Naive thymus-derived CD8-positive, alpha-beta T cell (primary cell): Measurements from ENCODE around the gene CYSLTR2. TPM values are rescaled to one million over a fixed set of nuclear protein-coding genes. Genes with fewer than 3 reads are reported as not detected.

ENCODE experiments used
- ATAC-seq, 2 donors: fragments of 150-1000 bp; cut with Tn5 transposase in 1 of 2; sonication (Bioruptor Pico), chemical (Tn5 transposase) in 1 of 2; 1 replicate in 1 of 2; 2 replicates in 1 of 2; pipeline ENCODE4 v1.10.0; 2021; ENCODE audit warnings: mild to moderate bottlenecking in 2 of 2, moderate library complexity in 2 of 2
- POLR2A ChIA-PET: fragments of 350-600 bp; sonication (Branson Sonifier 250); formaldehyde crosslinking; loops from one replicate; lab custom pipeline; 2021; ENCODE audit warnings: antibody characterized with exemption; lab: Charles Lee
- DNase-seq, 10 donors: peaks; one replicate each; pipeline versions ENCODE4 v3.0.0 to v3.0.0-alpha.2; 2020 to 2022
- H3K27ac Mint-ChIP-seq, 10 donors: one replicate each; pipeline ENCODE4 v1.8.0; 2020 to 2022; ENCODE audit warnings: mild to moderate bottlenecking in 10 of 10, mixed read lengths in 10 of 10, moderate library complexity in 4 of 10, inconsistent platforms in 1 of 10
- H3K27me3 Mint-ChIP-seq, 5 donors: one replicate each; pipeline ENCODE4 v1.8.0; 2021 to 2022; ENCODE audit warnings: mixed read lengths in 5 of 5
- H3K36me3 Mint-ChIP-seq, 3 donors: one replicate each; pipeline ENCODE4 v1.8.0; 2020 to 2022; ENCODE audit warnings: mixed read lengths in 3 of 3, mild to moderate bottlenecking in 2 of 3, inconsistent platforms in 1 of 3
- H3K4me1 Mint-ChIP-seq, 4 donors: one replicate each; pipeline ENCODE4 v1.8.0; 2021 to 2022; ENCODE audit warnings: mixed read lengths in 4 of 4
- H3K4me3 Mint-ChIP-seq, 10 donors: one replicate each; pipeline ENCODE4 v1.8.0; 2020 to 2022; ENCODE audit warnings: mild to moderate bottlenecking in 10 of 10, mixed read lengths in 10 of 10, moderate library complexity in 6 of 10, inconsistent platforms in 1 of 10
- H3K9me3 Mint-ChIP-seq, 9 donors: one replicate each; pipeline ENCODE4 v1.8.0; 2020 to 2022; ENCODE audit warnings: mixed read lengths in 9 of 9, mild to moderate bottlenecking in 3 of 9, inconsistent platforms in 1 of 9, moderate library complexity in 1 of 9
- polyA plus RNA-seq, 3 donors: library from polyadenylated mRNA; unstranded; fragments of 300-500 nt; fragmentation: Illumina TruSeq; gene quantifications; one replicate each; pipeline ENCODE4 v1.2.3, GENCODE V29; 2021
- total RNA-seq, 8 experiments: library from RNA in 2 of 8; stranded (reverse) in 2 of 8; gene quantifications; one replicate each; pipeline ENCODE4 v1.2.3 and lab custom pipeline; 2021 to 2026

The CYSLTR2 gene
- total and polyA plus RNA-seq, 5 experiments from 2014 or later, result 0.37 to 2.1 (median 0.81) TPM

GRCh38 chr13:48631441-48631840 lies 22.3 kb upstream of the CYSLTR2 start:
- peaks cover 3 to 24% (median 21%) of the 10 kb centered on the region in 3 donors for H3K36me3 Mint-ChIP-seq
- peaks cover 0 to 28% (median 16%) of the 10 kb centered on the region in 9 donors for H3K9me3 Mint-ChIP-seq
- H3K27me3 Mint-ChIP-seq, result peaks cover 0 to 1% (median 0%) of the 10 kb centered on the region in 5 donors
- ATAC-seq (no peak), DNase-seq (no peak)
- POLR2A ChIA-PET, result no interaction called here
- H3K27ac Mint-ChIP-seq, result no peak overlapping the region
- H3K4me1 Mint-ChIP-seq, result peaks cover 0 to 2% (median under 1%) of the 10 kb centered on the region in 4 donors
- no peak overlapping the region for H3K4me3 Mint-ChIP-seq

DNA sequence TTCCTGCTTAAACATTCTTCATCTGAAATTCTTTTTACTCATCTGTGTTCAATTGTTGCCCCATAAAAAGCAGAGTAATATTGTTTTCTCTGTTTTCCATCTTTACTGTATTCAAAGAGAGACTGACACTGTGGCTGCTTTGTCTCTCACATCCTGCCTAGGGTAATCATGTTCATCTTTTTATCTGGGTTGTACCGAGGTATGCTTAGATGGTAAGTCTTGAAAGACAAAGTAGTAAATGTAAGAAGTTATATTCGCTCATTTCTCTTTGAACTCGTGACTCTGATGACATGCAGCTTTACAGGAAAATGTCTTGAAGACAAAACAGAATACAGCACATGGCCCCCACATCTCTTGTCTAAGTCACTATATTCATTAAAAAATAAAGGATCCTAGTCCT lies 20.0 kb upstream of the CYSLTR2 start:
- H3K4me3 Mint-ChIP-seq, result no peak overlapping the region
- peak overlapping the region in 1 of 10 donors; percentile 43 for H3K27ac Mint-ChIP-seq
- DNase-seq (peak in 1 of 10 donors; percentile 28), ATAC-seq (peak; percentile 35 to 44)
- H3K9me3 Mint-ChIP-seq, result peaks cover 0 to 44% (median 22%) of the 10 kb centered on the region in 9 donors
- POLR2A ChIA-PET, result no interaction called here
- peaks cover 0 to 4% (median 1%) of the 10 kb centered on the region in 5 donors for H3K27me3 Mint-ChIP-seq
- peaks cover 0 to 2% (median under 1%) of the 10 kb centered on the region in 4 donors for H3K4me1 Mint-ChIP-seq
- peaks cover 5 to 32% (median 32%) of the 10 kb centered on the region in 3 donors for H3K36me3 Mint-ChIP-seq

GRCh38 chr13:48634636-48635035 lies 19.1 kb upstream of the CYSLTR2 start:
- Mint-ChIP-seq H3K36me3 (peaks cover 5 to 37% (median 37%) of the 10 kb centered on the region in 3 donors), H3K9me3 (peaks cover 0 to 44% (median 27%) of the 10 kb centered on the region in 9 donors), H3K4me1 (peaks cover 0 to 2% (median under 1%) of the 10 kb centered on the region in 4 donors), H3K27me3 (peaks cover 0 to 9% (median 1%) of the 10 kb centered on the region in 5 donors), H3K27ac (no peak overlapping the region), H3K4me3 (no peak overlapping the region)
- DNase-seq, result no peak
- POLR2A ChIA-PET, result no interaction called here
- no peak for ATAC-seq

DNA sequence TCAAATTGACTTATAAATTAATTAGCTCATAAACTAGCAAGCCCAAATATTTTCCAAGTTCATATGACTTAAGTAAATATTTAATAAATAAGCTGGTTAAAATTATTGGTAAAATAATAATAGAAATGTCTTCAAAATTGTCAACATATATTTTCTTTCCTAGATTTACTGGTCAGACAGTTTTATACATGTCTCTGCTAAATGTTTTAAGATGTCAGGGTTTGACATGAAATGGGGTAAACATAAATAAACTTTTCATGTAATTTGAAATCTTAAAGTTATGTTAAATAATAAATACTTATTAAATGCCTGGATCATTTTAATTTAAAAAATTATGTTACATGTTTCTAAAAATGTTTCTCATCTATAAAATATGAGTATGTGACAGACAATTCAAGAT lies 18.3 kb upstream of the CYSLTR2 start:
- Mint-ChIP-seq H3K9me3 (peaks cover 0 to 44% (median 27%) of the 10 kb centered on the region in 9 donors), H3K4me3 (no peak overlapping the region), H3K27ac (no peak overlapping the region), H3K4me1 (peaks cover 0 to 2% (median under 1%) of the 10 kb centered on the region in 4 donors), H3K36me3 (peaks cover 5 to 37% (median 37%) of the 10 kb centered on the region in 3 donors), H3K27me3 (peaks cover 0 to 9% (median 1%) of the 10 kb centered on the region in 5 donors)
- DNase-seq (no peak), ATAC-seq (no peak)
- POLR2A ChIA-PET, result no interaction called here

- H3K27ac Mint-ChIP-seq, result no peak overlapping the region
- DNase-seq (no peak), ATAC-seq (no peak)
- H3K4me1 Mint-ChIP-seq, result peaks cover 0 to 2% (median 0%) of the 10 kb centered on the region in 4 donors
- POLR2A ChIA-PET, result no interaction called here
- H3K9me3 Mint-ChIP-seq, result peaks cover 0 to 44% (median 27%) of the 10 kb centered on the region in 9 donors
- peaks cover 5 to 37% (median 37%) of the 10 kb centered on the region in 3 donors for H3K36me3 Mint-ChIP-seq
- no peak overlapping the region for H3K4me3 Mint-ChIP-seq
- H3K27me3 Mint-ChIP-seq, result peaks cover 0 to 9% (median 1%) of the 10 kb centered on the region in 5 donors
Observed at GRCh38 chr13:48636550-48636949, 17.2 kb upstream of the CYSLTR2 start.

DNA sequence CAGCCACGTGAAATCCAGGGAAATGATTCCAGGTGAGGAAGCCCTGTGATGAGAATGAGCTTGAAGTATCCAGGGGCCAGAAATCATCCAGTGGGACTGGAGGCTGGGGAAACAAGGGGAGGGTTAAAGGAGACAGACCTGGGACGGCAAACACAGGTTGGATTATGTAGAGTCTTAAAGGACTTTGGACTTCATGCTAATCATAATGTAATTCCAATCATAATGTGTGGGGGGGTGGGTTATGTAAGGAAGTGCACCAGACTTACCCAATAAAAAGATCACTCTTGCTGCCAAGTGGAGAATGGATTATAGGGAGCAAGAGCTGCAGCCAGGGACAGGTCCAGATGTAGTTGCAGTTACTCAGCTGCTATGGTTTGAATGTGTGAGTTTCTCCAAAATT lies 16.1 kb upstream of the CYSLTR2 start:
- H3K4me1 Mint-ChIP-seq, result peaks cover 0 to 2% (median 0%) of the 10 kb centered on the region in 4 donors
- no peak for ATAC-seq
- H3K4me3 Mint-ChIP-seq, result no peak overlapping the region
- peaks cover 5 to 36% (median 35%) of the 10 kb centered on the region in 3 donors for H3K36me3 Mint-ChIP-seq
- H3K9me3 Mint-ChIP-seq, result peaks cover 0 to 43% (median 23%) of the 10 kb centered on the region in 9 donors
- POLR2A ChIA-PET, result no interaction called here
- H3K27ac Mint-ChIP-seq, result no peak overlapping the region
- DNase-seq, result no peak
- peaks cover 0 to 9% (median 1%) of the 10 kb centered on the region in 5 donors for H3K27me3 Mint-ChIP-seq

DNA sequence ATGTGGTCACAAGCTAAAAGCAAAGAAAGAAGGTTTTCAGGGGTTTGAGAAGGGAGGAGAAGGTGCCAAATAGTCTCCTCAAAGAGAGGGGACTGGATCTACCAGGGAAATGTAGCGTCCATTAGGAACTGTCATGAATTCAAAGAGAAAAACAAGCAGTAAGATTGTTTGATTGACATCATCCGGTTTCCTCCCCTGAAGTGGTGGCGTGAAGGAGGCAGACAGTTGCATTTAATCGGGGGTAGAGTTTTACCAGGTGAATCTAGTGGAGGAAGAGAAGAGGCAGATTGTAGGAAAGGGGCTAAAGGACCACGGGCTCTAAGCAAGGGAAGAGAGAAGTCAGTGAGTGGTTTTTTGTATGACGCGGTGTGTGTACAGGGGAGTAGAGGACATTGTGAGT lies 13.0 kb upstream of the CYSLTR2 start:
- H3K27me3 Mint-ChIP-seq, result peaks cover 0 to 9% (median 1%) of the 10 kb centered on the region in 5 donors
- POLR2A ChIA-PET, result interaction anchor here (0.7 kb wide), 1 partner anchor 32 kb away, joined by 3 read pairs; no protein-coding TSS in a partner anchor

GRCh38 chr13:48641404-48641803 lies 12.3 kb upstream of the CYSLTR2 start:
- Mint-ChIP-seq H3K36me3 (peaks cover 2 to 16% (median 14%) of the 10 kb centered on the region in 3 donors), H3K27ac (peak overlapping the region in 1 of 10 donors; percentile 1), H3K4me1 (no peaks in the 10 kb centered on the region), H3K4me3 (no peak overlapping the region), H3K9me3 (peaks cover 0 to 17% (median 13%) of the 10 kb centered on the region in 9 donors), H3K27me3 (peaks cover 0 to 9% (median 1%) of the 10 kb centered on the region in 5 donors)
- ATAC-seq (no peak), DNase-seq (no peak)
- POLR2A ChIA-PET, result interaction anchor here (0.7 kb wide), 1 partner anchor 32 kb away, joined by 3 read pairs; no protein-coding TSS in a partner anchor

More for the DNA sequence above, 13.0 kb upstream of the CYSLTR2 start:
- Mint-ChIP-seq H3K27ac (peak overlapping the region in 1 of 10 donors; percentile 1), H3K9me3 (peaks cover 0 to 23% (median 18%) of the 10 kb centered on the region in 9 donors), H3K4me1 (no peaks in the 10 kb centered on the region), H3K4me3 (no peak overlapping the region), H3K36me3 (peaks cover 5 to 20% (median 19%) of the 10 kb centered on the region in 3 donors)
- no peak for ATAC-seq
- no peak for DNase-seq

DNA sequence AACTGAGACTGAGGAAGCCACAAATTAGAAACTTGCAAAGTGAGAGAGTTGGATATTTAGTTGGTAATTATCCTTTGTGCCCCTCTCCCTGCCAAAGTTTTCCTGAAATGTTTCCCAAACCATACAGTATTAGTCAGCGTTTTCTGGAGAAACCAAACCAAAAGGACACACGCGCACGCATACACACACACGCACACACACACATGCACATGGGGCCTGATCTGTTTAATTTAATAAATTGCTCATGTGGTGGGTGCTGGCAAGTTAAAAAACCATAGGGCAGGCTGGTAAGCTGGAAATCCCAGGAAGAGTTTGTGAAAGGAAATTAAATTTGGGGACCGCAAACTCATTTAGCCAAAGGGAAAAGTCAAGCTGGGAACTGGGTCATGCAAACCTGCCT lies 11.7 kb upstream of the CYSLTR2 start:
- peaks cover 0 to 11% (median 11%) of the 10 kb centered on the region in 3 donors for H3K36me3 Mint-ChIP-seq
- ATAC-seq (no peak), DNase-seq (no peak)
- H3K4me1 Mint-ChIP-seq, result no peaks in the 10 kb centered on the region
- peaks cover 0 to 11% (median 9%) of the 10 kb centered on the region in 9 donors for H3K9me3 Mint-ChIP-seq
- POLR2A ChIA-PET, result no interaction called here
- H3K27ac Mint-ChIP-seq, result no peak overlapping the region
- peaks cover 0 to 9% (median 3%) of the 10 kb centered on the region in 5 donors for H3K27me3 Mint-ChIP-seq
- H3K4me3 Mint-ChIP-seq, result no peak overlapping the region

DNA sequence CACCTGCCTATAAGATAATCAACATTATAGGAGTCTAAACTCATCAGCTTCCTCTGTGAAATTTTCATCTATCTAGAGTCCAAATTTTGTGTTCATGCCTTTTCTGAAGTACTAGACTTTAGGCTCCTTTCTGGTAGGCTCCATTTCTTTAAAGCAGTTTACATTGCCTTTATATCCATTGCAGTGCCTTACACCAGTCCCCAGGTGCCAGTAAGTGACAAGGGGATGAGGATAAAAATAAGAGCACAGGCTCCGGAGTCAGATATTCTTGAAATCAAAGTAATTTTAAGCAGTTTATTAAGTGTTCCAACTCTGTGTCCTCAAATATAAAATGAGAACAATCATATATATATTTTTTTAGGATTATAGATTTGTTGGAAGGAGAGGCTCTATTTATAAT lies 10.6 kb upstream of the CYSLTR2 start:
- Mint-ChIP-seq H3K9me3 (peaks cover 0 to 9% (median 0%) of the 10 kb centered on the region in 9 donors), H3K4me3 (no peak overlapping the region), H3K27ac (no peak overlapping the region), H3K36me3 (peaks cover 0 to 5% (median 5%) of the 10 kb centered on the region in 3 donors), H3K27me3 (peaks cover 0 to 9% (median 3%) of the 10 kb centered on the region in 5 donors), H3K4me1 (peaks cover 0 to under 1% (median under 1%) of the 10 kb centered on the region in 4 donors)
- ATAC-seq (no peak), DNase-seq (no peak)
- POLR2A ChIA-PET, result no interaction called here

DNA sequence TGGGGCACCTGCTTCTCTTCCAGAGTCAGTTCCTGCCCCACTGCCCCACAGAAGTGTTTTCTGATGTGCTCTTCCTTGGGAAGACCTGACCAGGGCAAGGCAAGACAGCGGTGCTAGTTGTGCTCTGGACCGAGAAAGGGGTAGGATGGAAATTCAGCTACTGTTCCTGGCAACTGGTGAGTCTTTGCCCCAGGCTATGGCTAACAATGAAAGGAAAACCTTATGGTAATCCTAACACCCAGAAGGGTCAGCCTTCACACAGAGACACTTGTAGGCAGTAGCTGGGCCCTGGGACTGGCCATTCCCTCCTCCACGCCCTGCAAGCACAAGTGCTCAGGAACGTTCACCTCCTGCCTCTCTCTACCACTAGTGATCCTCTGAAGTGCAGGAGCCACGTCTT lies 9.6 kb upstream of the CYSLTR2 start:
- DNase-seq (no peak), ATAC-seq (no peak)
- peaks cover 0 to 5% (median 2%) of the 10 kb centered on the region in 4 donors for H3K4me1 Mint-ChIP-seq
- H3K9me3 Mint-ChIP-seq, result peaks cover 0 to 4% (median 0%) of the 10 kb centered on the region in 9 donors
- H3K4me3 Mint-ChIP-seq, result no peak overlapping the region
- POLR2A ChIA-PET, result no interaction called here
- peaks cover 0 to 2% (median 2%) of the 10 kb centered on the region in 3 donors for H3K36me3 Mint-ChIP-seq
- H3K27ac Mint-ChIP-seq, result no peak overlapping the region
- H3K27me3 Mint-ChIP-seq, result peaks cover 0 to 3% (median 0%) of the 10 kb centered on the region in 5 donors

DNA sequence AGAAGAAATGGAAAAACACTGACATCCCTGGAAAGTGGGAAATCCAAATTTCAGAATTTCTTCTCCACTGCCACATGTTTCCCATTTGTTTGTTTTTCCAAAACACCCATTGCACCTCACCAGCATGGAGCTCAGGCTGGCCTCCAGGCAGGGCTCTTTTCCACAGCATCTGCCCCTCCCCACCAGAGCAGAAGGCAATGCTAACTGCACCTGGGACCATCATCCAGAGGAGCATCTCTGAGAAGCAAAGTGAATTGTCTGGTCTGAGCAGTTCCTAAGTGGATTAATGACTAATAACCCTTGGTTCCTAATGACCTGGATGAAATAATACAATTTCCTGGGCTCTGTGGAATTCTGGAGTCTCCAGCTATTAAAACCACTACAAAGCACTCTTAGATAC lies 8.8 kb upstream of the CYSLTR2 start:
- POLR2A ChIA-PET, result no interaction called here
- no peak for ATAC-seq
- H3K4me3 Mint-ChIP-seq, result no peak overlapping the region
- no peaks in the 10 kb centered on the region for H3K9me3 Mint-ChIP-seq
- H3K27me3 Mint-ChIP-seq, result peaks cover 0 to 3% (median 0%) of the 10 kb centered on the region in 5 donors
- H3K4me1 Mint-ChIP-seq, result peaks cover 0 to 5% (median 2%) of the 10 kb centered on the region in 4 donors
- no peak for DNase-seq
- no peak overlapping the region for H3K27ac Mint-ChIP-seq
- no peaks in the 10 kb centered on the region for H3K36me3 Mint-ChIP-seq

DNA sequence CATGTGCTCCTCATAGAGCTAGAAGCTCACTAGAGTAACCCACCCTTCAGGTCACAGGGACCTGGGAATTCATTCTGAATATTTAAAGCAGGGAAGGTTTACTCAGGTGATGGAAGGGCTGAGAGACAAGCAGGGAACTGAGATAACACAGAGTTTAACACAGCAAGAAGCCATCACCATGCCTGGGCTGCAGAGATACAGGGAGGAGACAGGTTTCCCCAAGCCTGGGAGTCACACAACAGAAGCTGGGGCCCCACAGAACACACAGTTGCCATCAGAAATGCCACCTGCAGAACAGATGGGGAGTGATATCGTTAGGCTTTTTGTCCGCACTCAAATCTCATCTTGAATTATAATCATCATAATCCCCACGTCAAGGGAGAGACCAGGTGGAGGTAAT lies 7.9 kb upstream of the CYSLTR2 start:
- ATAC-seq (no peak), DNase-seq (no peak)
- POLR2A ChIA-PET, result no interaction called here
- Mint-ChIP-seq H3K4me1 (peaks cover 0 to 5% (median 2%) of the 10 kb centered on the region in 4 donors), H3K4me3 (no peak overlapping the region), H3K27ac (no peak overlapping the region), H3K27me3 (peaks cover 0 to 3% (median 0%) of the 10 kb centered on the region in 5 donors), H3K36me3 (no peaks in the 10 kb centered on the region), H3K9me3 (no peaks in the 10 kb centered on the region)
